Measurements from ENCODE around the gene CYP26C1.

CYP26C1 gene

DNA sequence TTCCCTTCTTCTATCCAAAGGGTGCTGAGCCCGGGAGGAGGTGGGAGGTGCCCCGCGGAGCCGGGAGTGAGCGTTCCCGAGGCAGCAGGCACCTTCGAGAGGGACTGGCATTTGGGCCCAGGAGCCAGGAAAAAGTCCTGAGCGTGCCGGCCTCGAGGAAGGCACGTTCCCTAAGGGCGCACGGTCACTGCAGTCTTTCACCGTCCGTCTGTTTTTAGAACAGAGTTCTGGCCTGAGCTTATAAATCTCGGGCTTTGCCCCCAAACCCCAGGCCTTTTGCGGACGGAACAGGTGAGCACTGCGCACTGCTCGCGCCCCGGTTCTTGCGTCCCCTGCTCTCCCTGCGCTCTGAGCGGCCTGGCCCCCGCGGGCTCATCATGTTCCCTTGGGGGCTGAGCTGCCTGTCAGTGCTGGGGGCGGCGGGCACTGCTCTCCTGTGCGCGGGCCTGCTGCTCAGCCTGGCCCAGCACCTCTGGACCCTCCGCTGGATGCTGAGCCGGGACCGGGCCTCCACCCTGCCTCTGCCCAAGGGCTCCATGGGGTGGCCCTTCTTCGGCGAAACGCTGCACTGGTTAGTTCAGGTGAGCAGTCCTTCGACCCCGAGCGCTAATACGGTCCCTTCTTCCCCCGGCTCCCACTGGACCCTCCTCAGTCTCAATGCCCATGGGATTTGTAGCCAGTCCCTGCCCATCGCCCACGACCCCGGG, 442 bp downstream of the CYP26C1 start:
- no peak for TF ChIP-seq POLR2A (IDR thresholded peaks at IDR 0.05; ENCODE audit: low read depth, low read length)
- no peak for FAIRE-seq

DNA sequence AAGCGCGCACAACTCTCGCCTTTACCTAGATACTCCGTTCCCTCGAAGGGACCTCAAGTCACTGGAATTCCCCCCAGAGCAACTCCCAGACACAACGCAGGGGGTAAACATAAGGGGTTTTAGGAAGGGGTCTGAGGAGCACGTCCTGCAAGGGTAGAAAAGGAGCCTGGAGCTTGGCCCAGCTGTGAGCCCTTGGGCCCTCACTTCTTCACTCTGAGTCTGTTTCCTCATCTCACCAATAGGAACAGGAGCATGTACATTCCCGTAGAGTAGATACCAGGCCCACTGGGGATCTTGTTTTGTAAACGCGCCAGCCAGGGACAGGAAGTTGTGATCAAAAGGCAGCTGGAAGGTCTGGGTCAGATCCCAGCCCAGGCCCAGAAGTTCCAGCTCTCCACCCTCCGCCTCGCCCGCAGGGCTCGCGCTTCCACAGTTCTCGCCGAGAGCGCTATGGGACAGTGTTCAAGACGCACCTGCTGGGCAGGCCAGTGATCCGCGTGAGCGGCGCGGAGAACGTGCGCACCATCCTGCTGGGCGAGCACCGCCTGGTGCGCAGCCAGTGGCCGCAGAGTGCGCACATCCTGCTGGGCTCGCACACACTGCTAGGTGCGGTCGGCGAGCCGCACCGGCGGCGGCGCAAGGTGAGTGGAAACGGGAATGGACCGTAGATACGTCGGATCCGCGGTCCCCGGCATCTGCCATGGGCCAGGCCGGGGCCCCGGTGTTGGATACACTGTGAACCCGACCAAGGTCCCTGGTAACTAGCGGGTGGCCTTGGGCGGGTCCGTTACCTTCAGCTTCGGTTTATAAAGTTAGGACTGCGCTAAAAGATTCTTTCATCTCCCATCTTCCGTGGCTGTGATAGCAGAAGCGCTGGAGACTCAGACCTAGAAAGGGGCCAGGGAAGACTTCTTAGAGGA, 1.3 kb downstream of the CYP26C1 start:
- no peak for TF ChIP-seq POLR2A (IDR thresholded peaks at IDR 0.05; ENCODE audit: low read depth, low read length)
- no peak for DNase-seq (ENCODE audit: insufficient read length, low spot score)
- no peak for FAIRE-seq

More for the DNA sequence above, 442 bp downstream of the CYP26C1 start:
- DNase-seq (ENCODE audit: insufficient read length, low spot score): no peak

DNA sequence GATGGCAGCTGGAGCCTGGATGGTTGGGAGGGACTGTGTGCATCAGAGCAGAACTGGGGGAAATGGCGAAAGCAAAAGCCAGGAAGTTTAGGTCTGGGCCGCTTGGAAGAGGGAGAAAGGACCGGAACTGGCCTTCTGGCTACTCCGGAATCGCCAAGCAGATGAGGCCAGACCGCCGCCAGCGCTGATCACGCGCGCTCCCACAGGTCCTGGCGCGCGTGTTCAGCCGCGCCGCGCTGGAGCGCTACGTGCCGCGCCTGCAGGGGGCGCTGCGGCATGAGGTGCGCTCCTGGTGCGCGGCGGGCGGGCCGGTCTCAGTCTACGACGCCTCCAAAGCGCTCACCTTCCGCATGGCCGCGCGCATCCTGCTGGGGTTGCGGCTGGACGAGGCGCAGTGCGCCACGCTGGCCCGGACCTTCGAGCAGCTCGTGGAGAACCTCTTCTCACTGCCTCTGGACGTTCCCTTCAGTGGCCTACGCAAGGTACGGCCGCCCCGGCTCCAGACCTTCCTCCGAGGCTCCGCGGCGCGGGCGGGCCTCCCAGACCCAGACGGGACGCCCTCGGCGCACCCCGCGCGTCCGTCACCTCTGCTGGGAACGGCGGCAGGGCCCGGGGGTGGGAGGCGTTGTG, 2.0 kb downstream of the CYP26C1 start:
- no peak for TF ChIP-seq POLR2A (IDR thresholded peaks at IDR 0.05; ENCODE audit: low read depth, low read length)
- FAIRE-seq (no peak), DNase-seq (ENCODE audit: insufficient read length, low spot score) (no peak)

DNA sequence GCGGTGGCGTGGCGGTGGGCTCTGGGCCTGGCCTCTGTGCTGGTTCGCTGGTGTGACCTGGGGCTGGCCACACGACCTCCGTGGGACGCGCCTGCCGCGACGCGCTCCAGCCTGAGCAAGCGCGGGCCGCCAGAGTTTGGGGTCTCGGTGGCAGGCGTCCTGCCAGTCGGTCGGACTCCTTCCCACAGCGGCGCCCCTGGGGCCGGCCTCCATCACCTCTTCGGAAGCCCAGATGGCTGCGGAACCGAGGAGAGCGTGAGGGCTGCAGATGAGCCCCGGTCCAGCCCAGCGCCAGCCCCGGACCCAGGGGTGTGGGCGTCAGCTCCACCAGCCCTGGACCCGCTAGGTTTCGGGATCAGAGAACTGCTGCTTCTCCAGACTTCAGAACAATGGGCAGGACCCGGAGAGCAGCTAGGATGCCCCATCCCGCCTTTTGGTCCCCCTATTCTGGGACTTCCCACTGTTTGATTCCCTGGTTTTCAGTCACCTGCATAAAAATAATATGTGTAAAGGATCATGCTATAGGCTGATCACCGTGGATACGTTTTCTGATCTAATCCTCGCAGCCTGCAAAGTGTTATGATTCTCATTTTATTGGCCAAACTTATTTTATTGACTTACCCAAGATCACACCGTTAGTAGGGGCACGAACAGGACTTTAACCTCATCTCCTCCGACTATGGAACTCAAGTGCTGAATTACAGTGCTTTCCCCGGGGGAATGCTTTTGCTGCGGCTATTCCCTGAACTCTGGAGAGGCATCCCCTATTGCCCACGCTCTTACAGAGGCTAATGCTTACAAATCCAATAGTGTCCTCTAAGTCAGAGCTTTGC, 2.8 kb downstream of the CYP26C1 start:
- no peak for DNase-seq (ENCODE audit: insufficient read length, low spot score)
- no peak for FAIRE-seq
- no peak for TF ChIP-seq POLR2A (IDR thresholded peaks at IDR 0.05; ENCODE audit: low read depth, low read length)

DNA sequence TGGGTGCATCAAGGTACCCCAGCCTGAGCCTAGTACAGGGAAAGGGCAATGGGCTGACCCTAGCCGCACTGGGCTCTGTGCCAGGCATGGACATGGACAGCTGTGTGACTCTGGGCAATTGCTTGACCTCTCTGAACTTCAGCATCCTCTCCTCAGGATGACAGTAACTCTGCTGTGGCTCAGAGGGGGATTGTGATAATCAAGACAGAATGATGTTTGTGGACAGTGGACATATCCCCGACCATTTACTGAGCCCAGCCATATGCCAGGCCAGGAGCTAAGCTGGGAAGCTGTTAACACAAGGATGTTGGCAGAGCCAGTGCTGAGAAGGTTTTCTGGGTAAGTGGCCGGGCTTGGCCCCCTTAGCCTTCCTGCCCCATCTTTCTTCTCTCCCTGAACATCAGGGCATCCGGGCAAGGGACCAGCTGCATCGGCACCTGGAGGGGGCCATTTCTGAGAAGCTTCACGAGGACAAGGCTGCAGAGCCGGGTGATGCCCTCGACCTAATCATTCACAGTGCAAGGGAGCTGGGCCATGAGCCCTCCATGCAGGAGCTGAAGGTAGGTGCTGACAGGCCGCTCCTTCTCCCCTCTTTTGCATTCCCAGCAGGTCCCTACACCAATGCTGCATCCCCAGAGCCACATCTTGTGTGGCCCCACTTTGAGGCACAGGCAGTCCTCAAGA, 3.5 kb downstream of the CYP26C1 start:
- TF ChIP-seq POLR2A (IDR thresholded peaks at IDR 0.05; ENCODE audit: low read depth, low read length): no peak
- no peak for FAIRE-seq
- DNase-seq (ENCODE audit: insufficient read length, low spot score): no peak

DNA sequence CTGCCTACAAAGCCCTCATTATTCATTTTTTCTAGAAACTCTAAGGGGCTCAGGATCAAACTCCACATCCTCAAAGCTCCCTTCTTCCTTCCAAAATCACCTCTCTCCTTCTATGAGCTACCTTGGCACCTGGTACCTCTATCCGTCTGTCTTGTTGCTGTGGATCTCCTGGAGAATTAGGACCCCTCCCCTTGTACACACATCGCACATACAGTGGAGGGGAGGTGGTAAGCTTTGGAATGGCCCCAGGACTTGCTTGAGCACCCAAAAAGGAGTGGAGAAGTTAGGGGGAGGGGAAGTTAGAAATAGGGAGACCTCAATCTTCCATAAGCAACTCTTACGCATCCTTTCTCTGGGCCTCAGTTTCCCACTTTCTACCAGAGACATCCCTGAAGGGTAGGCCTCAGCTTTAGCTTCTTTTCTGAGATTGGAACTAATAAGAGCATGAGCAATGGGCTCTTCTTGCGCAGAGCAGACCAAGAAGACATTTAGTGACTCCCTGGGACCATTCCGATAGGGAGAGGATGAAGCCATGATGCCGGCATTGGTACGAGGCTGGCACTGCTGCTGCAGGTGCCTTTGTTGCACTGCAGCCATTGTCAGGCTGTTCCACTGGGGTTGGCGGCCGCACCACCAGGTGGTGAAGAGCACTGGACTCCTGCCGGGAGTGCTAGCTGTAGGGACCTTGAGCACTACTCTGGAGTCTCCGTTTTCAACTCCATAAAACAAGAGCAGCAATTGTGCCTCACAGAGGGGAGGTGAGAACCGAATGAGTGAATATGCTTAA, 4.5 kb downstream of the CYP26C1 start:
- FAIRE-seq: no peak
- DNase-seq (ENCODE audit: insufficient read length, low spot score): no peak
- no peak for TF ChIP-seq POLR2A (IDR thresholded peaks at IDR 0.05; ENCODE audit: low read depth, low read length)

DNA sequence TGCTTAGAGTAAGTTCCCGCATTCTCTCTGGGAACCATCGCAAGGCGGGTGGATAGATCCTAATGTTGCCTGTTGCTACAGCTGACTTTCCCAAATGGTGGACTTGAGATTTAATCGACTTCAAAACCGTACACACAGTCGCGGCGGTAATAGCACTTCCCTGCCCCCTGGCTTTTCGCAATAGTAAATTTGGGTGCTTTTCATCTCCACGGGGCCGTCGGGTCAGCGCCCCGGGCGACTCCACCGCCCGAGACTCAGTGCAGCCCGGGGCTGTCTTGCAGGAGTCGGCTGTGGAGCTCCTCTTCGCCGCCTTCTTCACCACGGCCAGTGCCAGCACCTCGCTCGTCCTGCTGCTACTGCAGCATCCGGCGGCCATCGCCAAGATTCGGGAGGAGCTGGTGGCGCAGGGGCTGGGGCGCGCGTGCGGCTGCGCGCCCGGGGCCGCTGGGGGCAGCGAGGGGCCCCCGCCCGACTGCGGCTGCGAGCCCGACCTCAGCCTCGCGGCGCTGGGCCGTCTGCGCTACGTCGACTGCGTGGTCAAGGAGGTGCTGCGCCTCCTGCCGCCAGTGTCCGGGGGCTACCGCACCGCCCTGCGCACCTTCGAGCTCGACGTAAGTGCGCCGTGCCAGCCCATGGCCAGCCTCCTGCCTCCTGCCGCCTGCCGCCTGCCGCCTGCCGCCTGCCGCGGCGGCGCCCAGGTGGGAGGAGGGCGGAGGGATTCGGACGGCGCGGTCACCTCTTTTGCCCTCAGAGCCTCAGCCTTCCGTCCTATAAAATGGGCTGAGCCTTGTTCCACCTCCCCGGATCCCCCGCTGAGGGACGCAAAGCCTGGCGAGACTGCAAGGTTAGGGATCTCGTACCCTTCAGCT, 5.3 kb downstream of the CYP26C1 start:
- DNase-seq (ENCODE audit: insufficient read length, low spot score): no peak
- no peak for TF ChIP-seq POLR2A (IDR thresholded peaks at IDR 0.05; ENCODE audit: low read depth, low read length)
- no peak for FAIRE-seq

DNA sequence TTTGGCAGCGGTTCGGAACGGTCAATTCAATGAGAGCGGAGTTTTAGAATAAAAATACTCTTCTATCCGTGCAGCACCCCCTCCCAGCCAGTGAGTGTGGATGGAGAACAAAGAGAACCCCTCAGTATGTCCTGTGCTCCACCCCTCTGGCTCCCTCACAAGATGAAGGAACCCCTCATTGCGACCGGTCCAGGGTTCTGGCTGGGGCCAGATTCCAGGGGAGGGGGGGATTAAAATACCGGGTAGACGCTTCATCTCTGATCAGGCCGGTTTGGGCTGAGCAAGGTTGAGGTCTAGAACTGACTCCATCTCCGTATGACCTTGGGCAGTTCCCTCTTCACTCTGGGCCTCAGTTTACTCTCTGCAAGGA, 5.9 kb downstream of the CYP26C1 start:
- DNase-seq (ENCODE audit: insufficient read length, low spot score) (no peak), FAIRE-seq (no peak)
- no peak for TF ChIP-seq POLR2A (IDR thresholded peaks at IDR 0.05; ENCODE audit: low read depth, low read length)

DNA sequence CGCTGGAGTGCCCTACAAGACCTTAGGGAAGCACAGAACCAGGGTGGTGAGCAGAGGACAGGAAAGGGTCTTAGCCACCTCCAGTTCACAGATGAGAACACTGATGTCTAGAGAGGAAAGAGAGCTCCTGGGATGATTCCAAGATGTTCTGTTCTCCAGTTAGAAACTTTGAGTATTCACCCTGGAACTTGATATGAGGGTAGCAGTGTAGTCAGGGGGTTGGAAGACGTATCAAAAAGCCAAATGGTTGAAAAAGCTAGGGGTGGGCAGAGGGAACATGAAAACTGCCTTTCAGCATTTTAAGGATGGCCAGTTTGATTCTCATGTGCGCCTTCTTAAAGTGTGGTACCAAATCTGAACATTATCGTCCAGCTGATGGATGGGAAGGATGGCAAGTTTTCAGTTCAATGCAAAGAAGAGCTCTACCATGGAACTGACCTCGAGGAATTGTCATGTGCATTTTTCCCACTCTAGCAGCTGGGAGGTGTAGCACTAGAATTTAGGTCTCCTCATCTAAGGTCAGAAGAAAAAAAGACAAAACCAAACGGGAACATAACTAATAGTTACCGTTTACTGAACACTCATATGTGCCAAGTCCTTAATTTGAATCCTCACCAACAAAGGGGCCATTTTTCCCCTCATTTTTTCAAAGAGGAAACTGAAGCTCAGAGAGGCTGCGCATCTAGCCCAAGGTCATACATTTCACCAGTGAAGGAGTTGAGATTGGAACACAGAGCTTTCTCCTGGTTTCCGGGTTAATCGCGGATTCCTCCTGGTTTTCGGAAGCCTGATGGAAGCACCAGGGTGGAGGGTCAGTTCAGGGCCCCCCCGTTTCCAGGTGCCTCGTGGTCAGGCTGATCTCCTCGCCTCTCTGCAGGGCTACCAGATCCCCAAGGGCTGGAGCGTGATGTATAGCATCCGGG, 7.1 kb downstream of the CYP26C1 start:
- no peak for TF ChIP-seq POLR2A (IDR thresholded peaks at IDR 0.05; ENCODE audit: low read depth, low read length)
- DNase-seq (ENCODE audit: insufficient read length, low spot score) (no peak), FAIRE-seq (no peak)

DNA sequence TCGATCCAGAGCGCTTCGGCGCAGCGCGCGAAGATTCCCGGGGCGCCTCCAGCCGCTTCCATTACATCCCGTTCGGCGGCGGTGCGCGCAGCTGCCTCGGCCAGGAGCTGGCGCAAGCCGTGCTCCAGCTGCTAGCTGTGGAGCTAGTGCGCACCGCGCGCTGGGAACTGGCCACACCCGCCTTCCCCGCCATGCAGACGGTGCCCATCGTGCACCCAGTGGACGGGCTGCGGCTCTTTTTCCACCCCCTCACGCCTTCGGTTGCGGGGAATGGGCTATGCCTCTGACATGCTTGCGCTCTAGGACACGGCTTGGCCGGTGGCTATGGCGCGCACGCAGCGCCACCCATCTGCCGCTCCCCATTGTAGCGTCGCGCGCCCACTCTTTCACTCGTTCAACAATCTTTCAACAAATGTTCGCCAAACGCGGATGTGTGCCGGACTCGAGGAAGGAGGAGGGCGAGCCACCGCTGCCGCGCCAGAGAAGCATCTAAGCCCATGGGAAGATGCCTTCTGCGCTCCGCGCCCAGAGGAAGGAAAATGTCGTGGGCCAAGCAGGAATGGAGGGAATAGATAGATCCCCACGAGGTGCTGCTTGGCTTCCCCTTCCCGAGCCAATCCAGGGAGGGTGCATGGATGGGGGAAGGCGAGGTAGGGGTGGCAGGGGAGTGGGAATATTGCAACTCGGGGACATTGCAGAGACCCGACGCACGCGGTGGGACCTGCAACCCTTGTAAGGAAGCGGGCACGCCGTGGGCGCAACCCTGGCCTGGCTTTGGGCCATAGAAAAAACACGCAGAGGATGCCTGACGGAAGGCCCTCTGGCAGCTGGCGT, 8.0 kb downstream of the CYP26C1 start:
- no peak for TF ChIP-seq POLR2A (IDR thresholded peaks at IDR 0.05; ENCODE audit: low read depth, low read length)
- FAIRE-seq (no peak), DNase-seq (ENCODE audit: insufficient read length, low spot score) (no peak)

Measured in H54 (cell line).